Measurements from ENCODE around the gene STX7. TPM values are rescaled to one million over a fixed set of nuclear protein-coding genes. Genes with fewer than 3 reads are reported as not detected.
A peak's percentile ranks its signal among the peaks of the same experiment; 100 is the strongest.
"Not testable (repeated sequence)": the region's sequence is repeated elsewhere in the genome, so short reads cannot be mapped to it uniquely, and the experiment has no call there.

STX7 gene, protein sequence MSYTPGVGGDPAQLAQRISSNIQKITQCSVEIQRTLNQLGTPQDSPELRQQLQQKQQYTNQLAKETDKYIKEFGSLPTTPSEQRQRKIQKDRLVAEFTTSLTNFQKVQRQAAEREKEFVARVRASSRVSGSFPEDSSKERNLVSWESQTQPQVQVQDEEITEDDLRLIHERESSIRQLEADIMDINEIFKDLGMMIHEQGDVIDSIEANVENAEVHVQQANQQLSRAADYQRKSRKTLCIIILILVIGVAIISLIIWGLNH
- total RNA-seq = 46.9 to 48.1 TPM (median 47.9 TPM) in 3 replicates

DNA sequence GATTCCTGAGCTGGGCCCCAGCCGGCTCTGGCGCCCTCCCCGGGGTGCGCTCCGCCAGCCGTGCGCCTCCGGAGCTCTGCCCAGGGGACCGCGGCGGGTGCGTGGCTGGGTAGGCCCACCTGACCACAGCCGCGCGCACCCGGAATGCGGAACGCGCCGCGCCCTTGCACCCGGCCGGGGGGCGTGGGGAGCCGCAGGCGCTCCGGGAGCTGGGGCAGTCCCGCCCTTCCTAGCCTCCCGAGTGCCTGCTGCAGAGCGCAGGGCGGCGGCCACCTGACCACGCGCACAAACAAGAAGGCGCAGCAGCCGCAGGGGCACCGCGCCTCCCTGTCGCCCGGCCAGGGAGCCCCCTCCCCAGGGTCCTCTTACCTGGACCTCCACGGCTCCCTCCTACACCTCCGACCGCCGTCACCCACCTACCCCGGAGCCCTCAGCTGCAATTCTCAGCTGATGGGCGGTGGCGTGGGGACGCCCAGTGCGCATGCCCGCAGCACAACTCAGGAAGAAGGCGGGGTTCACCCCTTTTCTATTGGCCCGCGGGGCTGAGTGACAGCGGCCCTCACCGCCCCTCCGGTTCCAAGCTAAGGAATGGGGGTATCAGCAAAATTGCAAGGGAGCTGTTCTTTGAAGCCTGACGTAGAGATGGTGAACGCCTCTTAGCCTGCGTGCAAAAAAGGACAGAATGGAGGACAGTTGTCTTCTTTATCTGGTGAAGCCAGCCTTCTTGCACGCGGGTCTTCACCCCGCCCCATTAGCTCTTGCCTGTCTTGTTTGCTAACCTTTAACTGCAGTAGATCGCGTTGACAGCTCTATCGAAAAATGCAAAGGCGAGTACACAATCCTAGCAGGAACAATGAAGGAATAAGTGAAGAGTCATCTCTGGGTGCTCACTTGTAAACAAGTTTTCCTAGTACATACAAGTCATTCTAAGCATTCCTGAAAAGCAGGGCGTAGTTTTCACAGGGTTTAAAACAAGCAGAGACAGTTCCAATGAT lies at the start of gene STX7:
Gene STX7 (minus strand): TSS at position 479 of the 995 bp plus-strand sequence. CDS start 9,586 bp downstream, outside the sequence.
- TF ChIP-seq, protein P1, sequence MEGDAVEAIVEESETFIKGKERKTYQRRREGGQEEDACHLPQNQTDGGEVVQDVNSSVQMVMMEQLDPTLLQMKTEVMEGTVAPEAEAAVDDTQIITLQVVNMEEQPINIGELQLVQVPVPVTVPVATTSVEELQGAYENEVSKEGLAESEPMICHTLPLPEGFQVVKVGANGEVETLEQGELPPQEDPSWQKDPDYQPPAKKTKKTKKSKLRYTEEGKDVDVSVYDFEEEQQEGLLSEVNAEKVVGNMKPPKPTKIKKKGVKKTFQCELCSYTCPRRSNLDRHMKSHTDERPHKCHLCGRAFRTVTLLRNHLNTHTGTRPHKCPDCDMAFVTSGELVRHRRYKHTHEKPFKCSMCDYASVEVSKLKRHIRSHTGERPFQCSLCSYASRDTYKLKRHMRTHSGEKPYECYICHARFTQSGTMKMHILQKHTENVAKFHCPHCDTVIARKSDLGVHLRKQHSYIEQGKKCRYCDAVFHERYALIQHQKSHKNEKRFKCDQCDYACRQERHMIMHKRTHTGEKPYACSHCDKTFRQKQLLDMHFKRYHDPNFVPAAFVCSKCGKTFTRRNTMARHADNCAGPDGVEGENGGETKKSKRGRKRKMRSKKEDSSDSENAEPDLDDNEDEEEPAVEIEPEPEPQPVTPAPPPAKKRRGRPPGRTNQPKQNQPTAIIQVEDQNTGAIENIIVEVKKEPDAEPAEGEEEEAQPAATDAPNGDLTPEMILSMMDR (IDR thresholded peaks at IDR 0.05; ENCODE audit: unreplicated experiment) = no peak
- Mint-ChIP-seq H3K4me3 (peak within 1 kb of the TSS; percentile 99), H3K4me1 (peaks cover 30% of the 10 kb centered on the region), H3K36me3 (peaks cover 9% of the 10 kb centered on the region), H3K27ac (peak within 1 kb of the TSS; percentile 98), H3K9me3 (no peaks in the 10 kb centered on the region), H3K27me3 (ENCODE audit: low read depth) (peaks cover 18% of the 10 kb centered on the region)
- DNase-seq (ENCODE audit: low spot score in 2 of 2, unreplicated experiment in 2 of 2) = peak; percentile 82 to 92

DNA sequence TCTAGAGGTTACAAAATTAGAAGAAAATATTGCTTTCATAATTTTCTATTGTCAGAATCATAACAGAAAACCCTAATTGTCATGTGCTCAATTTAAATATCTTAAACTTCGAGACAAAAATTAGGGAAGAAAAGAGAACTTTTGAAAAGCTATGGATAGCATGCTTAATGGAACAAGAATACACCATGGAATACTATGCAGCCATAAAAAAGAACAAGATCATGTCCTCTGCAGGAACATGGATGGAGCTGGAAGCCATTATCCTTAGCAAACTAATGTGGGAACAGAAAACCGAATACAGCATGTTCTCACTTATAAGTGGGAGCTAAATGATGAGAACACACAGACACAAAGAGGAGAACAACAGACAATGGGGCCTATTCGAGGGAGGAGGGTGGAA lies 47.2 kb upstream of the STX7 start:
- not testable (repeated sequence) for H3K9me3 Mint-ChIP-seq; H3K36me3 Mint-ChIP-seq; H3K4me3 Mint-ChIP-seq; H3K4me1 Mint-ChIP-seq; DNase-seq (ENCODE audit: low spot score in 2 of 2, unreplicated experiment in 2 of 2); H3K27ac Mint-ChIP-seq
- peaks cover 10% of the 10 kb centered on the region for H3K27me3 Mint-ChIP-seq (ENCODE audit: low read depth)

DNA sequence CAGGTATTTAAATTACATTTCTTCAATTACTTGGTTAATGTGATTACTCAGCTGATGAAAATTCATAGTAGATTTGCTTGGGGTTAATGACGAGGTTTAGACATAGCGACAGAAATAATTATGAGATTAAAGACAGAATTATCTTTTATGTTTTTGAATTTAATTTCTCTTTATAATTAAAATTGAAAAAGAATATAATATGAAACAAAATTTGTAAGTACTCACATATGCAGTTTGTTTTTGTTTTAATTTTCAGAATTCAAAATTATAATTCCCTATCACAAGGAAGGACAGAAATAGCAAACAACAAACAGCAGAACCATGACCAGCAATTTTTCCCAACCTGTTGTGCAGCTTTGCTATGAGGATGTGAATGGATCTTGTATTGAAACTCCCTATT lies 39.5 kb upstream of the STX7 start, which contains the start of gene TAAR8:
Gene TAAR8 (plus strand): TSS at position 301 of the 400 bp plus-strand sequence. CDS start 21 bp downstream, at position 322.
- Mint-ChIP-seq H3K27ac (no peak within 1 kb of the TSS), H3K4me1 (no peaks in the 10 kb centered on the region), H3K36me3 (no peaks in the 10 kb centered on the region), H3K4me3 (no peak within 1 kb of the TSS), H3K9me3 (no peaks in the 10 kb centered on the region), H3K27me3 (ENCODE audit: low read depth) (peaks cover 7% of the 10 kb centered on the region)
- TF ChIP-seq, protein P1 (IDR thresholded peaks at IDR 0.05; ENCODE audit: unreplicated experiment) = no peak
- no peak for DNase-seq (ENCODE audit: low spot score in 2 of 2, unreplicated experiment in 2 of 2)

DNA sequence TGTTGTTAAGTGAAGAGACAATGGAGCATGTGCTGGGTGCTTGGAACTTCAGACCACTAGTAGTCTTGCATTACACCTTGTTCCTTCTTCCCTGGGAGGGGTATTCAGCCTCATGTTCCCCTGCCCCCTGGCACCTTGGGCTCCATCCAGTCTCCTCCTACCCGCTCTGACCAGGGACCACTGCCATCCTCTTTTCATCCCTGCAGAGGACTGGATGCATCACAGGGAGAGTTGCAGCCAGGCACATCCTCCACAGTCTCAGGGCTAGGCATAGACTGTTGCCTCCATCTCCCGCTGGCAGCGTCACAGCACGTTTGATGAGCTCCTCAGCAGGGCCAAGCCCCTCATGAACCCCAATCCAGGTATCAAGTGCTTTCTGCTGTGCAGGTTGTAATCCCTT lies 38.3 kb upstream of the STX7 start:
- Mint-ChIP-seq H3K9me3 (no peaks in the 10 kb centered on the region), H3K27ac (no peak overlapping the region), H3K4me3 (no peak overlapping the region), H3K4me1 (no peaks in the 10 kb centered on the region), H3K36me3 (no peaks in the 10 kb centered on the region), H3K27me3 (ENCODE audit: low read depth) (peaks cover 2% of the 10 kb centered on the region)
- TF ChIP-seq, protein P1 (IDR thresholded peaks at IDR 0.05; ENCODE audit: unreplicated experiment) = no peak
- no peak for DNase-seq (ENCODE audit: low spot score in 2 of 2, unreplicated experiment in 2 of 2)

DNA sequence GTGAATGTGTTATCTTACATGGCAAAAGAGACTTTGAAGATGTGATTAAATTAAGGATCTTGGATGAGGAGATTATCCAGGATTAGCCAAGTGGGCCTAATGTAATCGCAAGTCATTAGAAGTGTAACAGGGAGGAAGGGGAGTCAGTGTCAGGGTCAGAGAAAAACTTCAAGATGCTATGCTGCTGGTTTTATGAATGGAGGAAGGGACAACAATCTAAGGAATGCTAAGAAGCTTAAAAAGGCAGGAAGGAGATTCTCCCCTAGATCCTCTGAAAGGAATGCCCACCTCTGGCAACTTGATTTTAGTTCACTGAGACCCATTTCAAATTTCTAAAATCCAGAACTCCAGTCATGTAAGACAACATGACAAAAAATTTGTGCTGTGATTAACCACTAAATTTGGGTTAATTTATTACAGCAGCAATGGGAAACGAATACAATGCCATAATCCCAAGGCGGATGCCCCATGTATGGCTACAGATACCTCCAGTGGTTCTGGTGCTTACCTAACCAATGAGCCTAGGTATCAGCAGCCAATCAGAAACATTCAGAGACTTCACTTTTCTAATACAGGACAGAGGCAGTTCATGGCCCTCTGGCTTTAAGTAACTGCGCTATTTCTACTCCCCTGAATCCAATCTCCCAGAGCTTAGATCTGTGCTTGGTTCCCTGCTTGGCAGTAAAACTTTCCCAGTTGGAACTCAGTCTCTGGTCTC lies 36.0 kb upstream of the STX7 start:
- H3K9me3 Mint-ChIP-seq = no peaks in the 10 kb centered on the region
- TF ChIP-seq, protein P1 (IDR thresholded peaks at IDR 0.05; ENCODE audit: unreplicated experiment) = no peak
- H3K36me3 Mint-ChIP-seq = no peaks in the 10 kb centered on the region
- H3K27me3 Mint-ChIP-seq (ENCODE audit: low read depth) = no peaks in the 10 kb centered on the region
- no peaks in the 10 kb centered on the region for H3K4me1 Mint-ChIP-seq
- no peak for DNase-seq (ENCODE audit: low spot score in 2 of 2, unreplicated experiment in 2 of 2)
- no peak overlapping the region for H3K4me3 Mint-ChIP-seq
- no peak overlapping the region for H3K27ac Mint-ChIP-seq
